Measurements from ENCODE around the gene UNC50.

The UNC50 gene

GRCh38 chr2:98608116-98608961 lies at the start of gene UNC50, which contains the start of gene COA5:
UNC50 (plus strand) TSS chr2:98608589; CDS start chr2:98609760, 1,171 bp downstream.
COA5 (minus strand) TSS chr2:98608512; CDS start chr2:98608405, 107 bp downstream.
- DNase-seq: peak; percentile 89

GRCh38 chr2:98558852-98559530 lies 49.4 kb upstream of the UNC50 start:
- DNase-seq: no peak

DNA sequence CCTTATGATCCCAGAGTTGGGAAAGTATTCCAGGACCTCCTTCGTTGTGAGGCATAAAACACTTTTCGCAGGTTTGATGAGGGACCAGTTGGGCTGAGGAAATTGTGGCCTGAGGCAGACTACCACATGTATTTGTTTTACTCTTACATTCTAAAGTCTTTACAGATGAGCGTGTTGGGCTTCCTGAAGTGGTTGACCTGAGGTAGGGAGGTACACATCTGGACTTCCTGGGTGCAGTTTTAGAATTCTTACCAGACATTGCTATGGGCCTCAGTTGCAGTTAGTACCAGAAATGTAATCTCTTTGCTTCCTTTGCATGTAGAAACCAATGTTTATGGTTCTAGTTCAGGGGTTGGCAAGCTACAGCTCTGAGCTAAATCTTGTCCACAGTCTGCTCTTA lies 48.8 kb upstream of the UNC50 start:
- DNase-seq: no peak

- DNase-seq: no peak
Measured at GRCh38 chr2:98560256-98560771, 48.1 kb upstream of the UNC50 start.

DNA sequence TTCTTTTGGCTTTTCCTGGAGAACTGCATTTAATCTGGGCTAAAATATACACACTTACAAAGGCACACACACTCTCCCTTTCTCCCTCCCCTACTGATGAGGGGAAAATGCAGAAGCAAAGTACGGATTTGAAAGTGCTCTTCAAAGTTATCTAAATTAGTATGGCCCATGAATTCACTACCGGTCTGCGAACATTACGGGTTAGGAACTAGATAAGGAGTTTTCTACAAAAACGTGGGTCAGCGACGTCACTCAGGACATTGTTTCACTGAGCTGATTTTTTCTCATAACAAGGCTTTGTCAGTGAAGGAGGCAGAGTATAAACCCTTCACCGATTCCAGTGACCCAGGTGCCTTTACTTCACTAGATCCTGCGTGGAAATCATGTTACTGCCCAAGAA lies 47.4 kb upstream of the UNC50 start:
- no peak for DNase-seq

GRCh38 chr2:98561902-98562695 lies 46.3 kb upstream of the UNC50 start:
- no peak for DNase-seq

DNA sequence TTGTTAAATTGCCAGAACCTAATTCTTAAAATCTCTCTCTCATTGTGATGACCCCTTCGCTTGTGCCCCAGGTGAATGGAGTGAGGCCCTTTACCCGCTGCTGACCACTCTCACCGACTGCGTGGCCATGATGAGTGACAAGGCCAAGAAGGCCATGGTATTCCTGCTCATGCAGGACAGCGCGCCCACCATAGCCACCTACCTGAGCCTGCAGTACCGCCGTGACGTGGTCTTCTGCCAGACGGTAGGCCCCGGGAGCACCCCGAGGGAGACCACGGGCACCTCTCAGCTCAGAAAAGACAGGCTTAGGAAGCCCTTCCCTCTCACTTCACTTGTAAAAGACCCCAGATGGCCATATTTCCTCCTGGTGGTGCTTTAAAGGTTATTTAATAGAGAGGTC lies 45.0 kb upstream of the UNC50 start:
- DNase-seq: no peak

DNA sequence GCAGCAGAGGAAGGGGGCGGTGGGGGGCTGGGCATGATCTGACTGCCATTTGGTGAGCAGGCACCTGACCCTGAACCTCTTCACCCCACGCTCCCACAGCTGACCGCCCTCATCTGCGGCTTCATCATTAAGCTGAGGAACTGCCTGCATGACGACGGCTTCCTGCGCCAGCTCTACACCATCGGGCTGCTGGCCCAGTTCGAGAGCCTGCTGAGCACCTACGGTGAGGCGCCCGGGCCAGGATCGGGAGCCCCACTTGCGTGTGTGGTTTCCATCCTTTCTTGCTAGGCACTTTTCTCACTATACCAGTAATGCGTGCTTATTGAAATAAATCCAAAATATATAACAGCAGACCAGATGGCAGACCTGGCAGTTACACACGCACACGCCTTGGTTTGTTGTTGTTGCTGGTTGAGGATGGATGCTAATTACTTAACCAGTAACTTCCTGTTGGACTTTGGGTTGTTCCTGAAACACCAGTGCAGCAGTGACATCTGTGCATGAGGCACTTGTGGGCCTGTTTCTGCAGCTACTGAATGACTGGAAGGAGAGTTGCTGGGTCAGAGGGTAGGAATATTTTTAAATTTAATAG lies 43.8 kb upstream of the UNC50 start:
- no peak for DNase-seq

GRCh38 chr2:98565286-98565860 lies 43.0 kb upstream of the UNC50 start:
- no peak for DNase-seq

GRCh38 chr2:98565941-98566340 lies 42.4 kb upstream of the UNC50 start:
- DNase-seq: no peak

DNA sequence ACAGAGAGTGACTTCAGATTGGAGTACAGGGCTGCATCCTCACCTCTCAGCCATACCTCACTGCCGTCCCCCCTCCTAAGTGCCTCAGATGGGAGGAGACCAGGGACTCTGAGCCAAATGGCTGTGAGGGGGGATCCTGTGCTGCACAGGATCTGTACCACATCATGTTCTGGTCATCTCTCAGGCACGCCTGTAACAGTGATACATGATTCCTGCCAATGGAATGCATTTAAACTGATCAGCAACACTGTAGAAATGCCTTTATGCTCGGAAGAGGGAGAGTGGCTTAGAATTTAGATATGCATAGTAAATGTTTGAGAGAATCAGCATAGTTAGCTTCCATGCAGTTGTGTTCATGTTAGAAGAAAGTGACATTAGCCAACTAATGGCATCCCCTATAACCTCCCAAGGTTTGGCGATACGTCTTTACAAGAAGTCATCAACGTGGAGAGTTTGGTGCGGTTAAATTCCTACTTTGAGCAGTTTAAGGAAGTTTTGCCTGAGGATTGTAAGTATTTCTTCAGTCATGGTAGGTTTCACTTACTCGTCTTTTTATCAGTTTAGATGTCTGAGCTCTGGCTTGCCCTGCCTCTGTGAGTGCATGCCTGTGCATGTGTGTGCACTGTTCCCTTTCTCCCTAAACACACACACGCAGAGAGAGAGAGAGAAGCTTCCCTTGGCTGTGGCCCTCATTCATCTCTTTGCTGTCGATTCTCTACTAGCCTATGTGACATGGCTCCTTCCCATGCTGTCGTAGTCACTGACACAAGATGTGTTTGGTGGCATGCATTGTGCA lies 40.0 kb upstream of the UNC50 start:
- no peak for DNase-seq

DNA sequence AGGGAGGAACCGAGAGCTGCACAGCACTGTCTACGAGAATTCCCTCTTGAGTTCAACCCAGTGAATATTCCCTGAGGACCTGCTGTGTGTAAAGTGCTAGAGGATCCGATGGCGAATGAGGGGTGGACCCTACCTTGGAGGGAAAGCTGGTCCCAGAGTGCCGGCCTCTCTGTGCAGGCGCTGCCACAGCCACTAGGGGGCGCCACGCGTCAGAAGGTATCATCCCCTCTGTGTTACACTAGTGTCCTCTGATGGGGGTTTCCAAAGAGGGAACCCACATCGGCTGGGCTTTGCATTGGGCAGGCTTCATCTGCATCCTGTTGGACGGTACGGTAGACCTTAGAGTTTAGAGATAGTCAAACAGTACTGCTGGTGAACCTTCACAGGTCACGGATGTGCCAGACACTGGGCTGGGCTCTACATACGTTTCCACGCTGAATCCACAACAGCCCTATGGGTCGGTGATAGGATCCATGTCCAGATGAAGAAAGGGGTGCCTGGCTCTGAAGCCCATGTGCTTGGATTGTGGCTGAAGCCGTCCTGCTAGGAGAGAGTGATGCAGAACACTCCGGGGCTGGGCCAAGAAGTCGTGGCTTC lies 39.1 kb upstream of the UNC50 start:
- no peak for DNase-seq

DNA sequence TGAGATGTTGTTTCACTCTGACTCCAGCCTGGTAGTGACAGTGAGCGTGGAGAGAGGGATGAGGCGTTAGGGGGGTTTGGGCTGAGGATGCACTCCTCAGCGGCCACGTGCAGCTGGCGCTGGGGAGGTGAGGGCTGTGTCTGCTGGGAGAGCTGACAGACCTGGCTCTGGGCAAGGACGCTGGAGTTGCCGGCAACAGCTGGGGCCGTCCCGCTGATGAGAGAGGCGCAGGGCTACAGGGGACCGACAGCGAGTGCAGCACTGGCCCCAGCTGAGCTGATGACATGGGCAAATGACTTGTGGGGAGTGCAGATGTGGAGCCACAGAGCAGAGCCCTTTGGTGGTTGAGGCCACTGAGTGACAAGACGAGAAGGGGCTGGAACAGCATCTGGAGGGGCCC lies 38.5 kb upstream of the UNC50 start:
- no peak for DNase-seq

- DNase-seq: no peak
Measured at GRCh38 chr2:98570356-98570755, 38.0 kb upstream of the UNC50 start.

DNA sequence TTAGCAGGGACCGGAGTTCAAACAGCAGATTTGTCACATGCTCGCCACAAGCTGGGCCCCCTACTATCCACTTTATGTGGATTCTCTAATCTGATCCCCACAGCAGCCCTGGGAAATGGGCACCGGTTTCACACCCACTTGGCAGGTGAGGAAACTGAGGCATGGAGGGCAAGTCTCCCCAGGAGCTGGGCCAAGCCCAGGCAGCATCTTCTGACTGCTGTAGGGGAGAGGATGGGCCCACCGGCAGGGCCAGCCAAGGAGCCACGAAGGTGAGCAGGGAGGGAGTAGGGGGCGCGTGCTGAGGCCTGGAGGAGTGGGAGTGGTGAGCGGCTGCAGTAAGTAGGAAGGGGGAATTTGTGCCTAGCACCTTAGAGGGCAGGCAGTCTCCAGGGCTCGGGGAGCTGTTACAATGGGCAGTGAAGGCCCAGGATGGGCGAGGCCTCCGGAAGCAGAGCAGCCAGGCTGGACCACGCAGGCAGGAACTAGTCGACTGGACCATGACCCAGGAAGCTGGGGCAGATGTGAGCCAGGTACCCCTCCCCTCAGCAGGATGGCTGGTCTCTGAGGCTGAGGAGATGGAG lies 37.2 kb upstream of the UNC50 start:
- no peak for DNase-seq

GRCh38 chr2:98571796-98572195 lies 36.6 kb upstream of the UNC50 start:
- no peak for DNase-seq

DNA sequence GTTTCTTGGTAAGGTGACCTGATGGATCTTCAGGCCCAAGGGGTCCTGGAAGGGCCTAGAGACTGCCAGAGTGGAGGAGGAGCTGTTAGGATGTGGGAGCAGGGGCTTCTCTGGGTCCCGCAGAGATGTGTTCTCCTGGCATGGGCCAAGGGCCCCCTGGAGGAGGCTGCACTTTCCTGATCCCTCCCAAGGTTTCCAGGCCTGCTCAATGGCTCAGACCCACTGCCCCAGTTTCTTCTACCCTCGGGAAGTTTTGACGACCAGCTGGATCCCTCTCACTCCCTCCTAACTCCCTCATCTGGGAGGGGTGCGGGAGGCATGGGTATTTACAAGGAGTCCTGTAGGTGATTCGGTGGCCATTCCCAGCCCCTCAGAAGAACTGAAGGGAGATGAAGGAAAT lies 36.2 kb upstream of the UNC50 start:
- no peak for DNase-seq

GRCh38 chr2:98572676-98573075 lies 35.7 kb upstream of the UNC50 start:
- no peak for DNase-seq

DNA sequence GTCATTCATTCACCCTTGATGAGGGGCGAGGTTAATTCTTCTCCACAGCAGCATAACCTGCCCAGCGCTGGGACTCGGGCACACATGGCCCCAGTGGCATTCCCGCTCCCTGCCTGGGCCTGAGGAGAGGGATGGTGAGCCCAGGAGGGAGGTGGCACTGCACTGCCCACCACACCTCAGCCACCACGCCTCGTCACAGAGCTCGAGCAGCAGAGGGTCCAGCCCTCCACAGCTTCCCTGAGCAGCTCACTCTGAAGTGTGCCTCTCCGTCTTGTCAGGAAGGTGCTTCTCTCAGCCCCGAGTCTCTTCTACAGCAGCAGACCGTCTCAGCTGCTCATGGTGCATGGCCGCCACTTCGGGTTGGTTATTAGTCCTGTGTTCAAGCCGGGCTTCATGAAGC lies 35.0 kb upstream of the UNC50 start:
- DNase-seq: no peak

- DNase-seq: no peak
Measured at GRCh38 chr2:98576666-98577312, 31.6 kb upstream of the UNC50 start.

Measured in GDM1 (cell line).